Suprapubic skin (tissue), 4 donors: ENCODE measurements around the gene STXBP5.

Source experiments
- CTCF ChIP-seq, 2 donors: fragments of 200-600 bp in 1 of 2; fragments of 450-650 bp in 1 of 2; sonication (generic) in 1 of 2; IDR thresholded peaks; one replicate each; pipeline ENCODE4 v1.5.1; 2016 to 2019; ENCODE audit warnings: antibody characterized with exemption in 2 of 2, mild to moderate bottlenecking in 1 of 2, moderate library complexity in 1 of 2
- EP300 ChIP-seq: sonication (generic); formaldehyde crosslinking; IDR thresholded peaks from one replicate; pipeline ENCODE4 v1.6.1; 2017; ENCODE audit warnings: antibody characterized with exemption
- POLR2A ChIP-seq, 2 donors: fragments of 450-650 bp; IDR thresholded peaks; one replicate each; pipeline ENCODE4 v1.6.1; 2017; ENCODE audit warnings: antibody characterized with exemption in 2 of 2, mild to moderate bottlenecking in 2 of 2, moderate library complexity in 2 of 2
- POLR2AphosphoS5 ChIP-seq, 3 donors: sonication (generic); formaldehyde crosslinking; IDR thresholded peaks; one replicate each; pipeline ENCODE4 v1.6.1; 2017; ENCODE audit warnings: antibody characterized with exemption in 3 of 3

- TF ChIP-seq CTCF (IDR thresholded peaks at IDR 0.05) (no peak), POLR2A (IDR thresholded peaks at IDR 0.05) (no peak), POLR2AphosphoS5 (IDR thresholded peaks at IDR 0.05) (no peak), EP300 (no peak)
Measured at GRCh38 chr6:147211349-147211748, 7.1 kb downstream of the STXBP5 start.
